COR-L47 (cell line): ENCODE results near the gene FHIT.
A peak's percentile ranks its signal among the peaks of the same experiment; 100 is the strongest.

ENCODE experiments used
- DNase-seq: peaks from one replicate; lab custom pipeline; 2025; lab: John Stamatoyannopoulos, UW

Gene FHIT

DNA sequence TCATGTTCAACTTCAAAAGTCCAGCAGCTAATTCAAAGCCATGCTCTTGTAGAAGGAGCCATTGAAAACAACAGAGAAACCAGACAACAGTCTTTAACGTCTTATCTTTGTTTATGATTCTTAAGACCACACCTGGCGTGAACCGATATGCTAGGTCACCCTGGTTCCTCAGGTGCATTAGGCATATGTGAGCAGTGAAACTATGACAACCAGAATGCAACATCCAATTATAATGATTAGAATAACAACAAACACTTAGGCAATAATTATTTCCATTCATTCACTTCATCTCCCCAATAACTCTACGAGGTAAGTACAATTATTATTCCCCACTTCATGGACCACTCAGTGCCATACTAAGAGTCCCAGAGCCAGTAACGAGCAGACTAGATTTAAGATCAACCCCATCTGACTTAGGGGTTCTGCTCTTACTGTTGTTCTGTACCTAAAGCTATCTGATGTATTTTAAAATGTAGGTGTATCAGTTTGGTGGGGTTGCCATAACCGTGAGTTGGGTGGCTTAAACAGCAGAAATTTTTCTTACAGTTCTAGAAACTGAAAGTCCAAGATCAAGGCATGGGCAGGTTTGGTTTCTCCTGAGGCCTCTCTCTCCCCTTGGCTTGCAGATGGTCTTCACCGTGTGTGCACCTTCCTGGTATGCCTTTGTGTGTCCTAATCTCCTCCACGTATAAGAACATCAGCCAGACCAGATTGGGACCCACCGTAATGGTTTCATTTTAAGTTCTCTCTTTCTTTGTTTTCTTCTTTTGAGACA, 1203.6 kb downstream of the FHIT start:
- DNase-seq: no peak

DNA sequence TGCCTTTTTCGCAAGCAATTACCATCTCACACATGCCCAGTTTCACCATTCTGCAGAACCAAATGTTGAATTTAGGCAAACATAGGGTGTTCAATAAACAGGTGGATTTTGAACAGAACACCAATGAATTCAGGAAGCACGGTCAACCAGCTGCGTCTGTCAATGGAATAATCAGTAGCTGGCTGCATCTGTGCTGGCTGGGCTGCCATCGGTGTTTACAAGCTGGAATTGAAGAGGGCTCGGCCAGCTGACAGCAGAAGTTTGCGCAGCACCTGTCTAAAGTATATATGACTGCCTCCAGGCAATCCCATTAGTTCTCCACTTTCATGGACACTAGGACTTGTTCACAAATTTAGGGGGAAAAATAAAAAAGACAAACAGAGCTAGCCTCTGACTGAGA, 1205.0 kb downstream of the FHIT start:
- peak; percentile 33 for DNase-seq

DNA sequence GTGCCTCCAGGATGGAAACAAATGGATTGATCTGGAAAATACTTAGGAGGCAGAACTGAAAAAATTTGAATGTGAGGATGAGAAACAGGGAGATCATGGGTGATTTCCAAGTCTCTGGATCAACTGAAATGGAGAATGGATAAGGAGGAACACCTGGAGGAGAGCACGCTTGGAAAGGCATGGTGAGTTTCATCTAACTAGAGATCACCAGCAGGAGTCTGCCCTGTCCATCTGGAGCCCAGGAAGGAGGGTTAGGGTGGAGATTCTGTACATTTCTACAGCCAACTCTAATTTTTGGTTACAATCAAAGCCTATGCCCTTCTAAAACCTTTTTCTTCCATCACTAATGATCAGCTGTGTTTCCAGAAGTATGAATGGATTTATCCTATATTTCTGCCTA, 1205.6 kb downstream of the FHIT start:
- DNase-seq: no peak

DNA sequence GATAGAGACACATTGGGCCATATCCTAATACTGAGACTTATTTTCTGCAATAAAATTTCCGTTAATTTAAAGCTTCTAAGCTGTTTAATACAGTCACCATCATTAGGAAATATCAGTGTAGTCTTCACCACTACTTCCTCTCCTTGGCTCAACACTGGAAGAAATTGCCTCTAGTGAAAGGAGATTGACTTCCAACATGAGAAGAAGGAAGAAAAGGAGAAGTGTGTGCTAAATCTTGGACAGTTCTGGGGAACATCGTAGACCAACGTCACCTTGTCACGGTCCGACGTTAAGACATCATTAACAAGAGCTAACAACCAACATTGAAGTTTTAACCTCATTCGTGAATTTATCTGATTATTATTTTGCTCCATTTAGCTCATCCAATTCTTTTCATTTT, 1214.4 kb downstream of the FHIT start:
- DNase-seq: no peak

DNA sequence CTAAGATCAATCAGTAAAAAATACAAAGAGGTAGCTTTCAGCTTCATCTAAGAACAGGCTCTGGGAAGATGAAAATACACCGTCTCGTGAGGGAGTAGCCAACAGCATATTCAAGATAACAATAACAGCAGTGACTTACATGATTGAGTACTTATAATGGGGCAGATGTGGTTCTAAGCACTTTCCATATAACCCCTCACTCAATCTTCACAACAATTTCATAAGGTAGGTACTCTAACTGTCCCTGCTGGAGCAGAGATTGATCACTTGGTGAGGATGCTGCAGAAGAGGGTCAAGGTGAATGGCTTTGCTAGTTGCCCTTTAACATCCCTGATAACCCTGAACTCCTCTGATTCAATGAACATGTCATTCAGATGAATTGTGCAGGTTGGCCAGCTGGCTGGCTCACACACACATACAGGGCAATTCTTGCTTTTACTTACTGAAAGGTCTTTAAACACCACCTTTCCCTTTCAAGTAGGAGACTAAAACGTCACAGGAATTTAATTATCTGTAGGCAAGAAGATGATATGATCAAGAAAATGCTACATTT, 1217.3 kb downstream of the FHIT start:
- no peak for DNase-seq

DNA sequence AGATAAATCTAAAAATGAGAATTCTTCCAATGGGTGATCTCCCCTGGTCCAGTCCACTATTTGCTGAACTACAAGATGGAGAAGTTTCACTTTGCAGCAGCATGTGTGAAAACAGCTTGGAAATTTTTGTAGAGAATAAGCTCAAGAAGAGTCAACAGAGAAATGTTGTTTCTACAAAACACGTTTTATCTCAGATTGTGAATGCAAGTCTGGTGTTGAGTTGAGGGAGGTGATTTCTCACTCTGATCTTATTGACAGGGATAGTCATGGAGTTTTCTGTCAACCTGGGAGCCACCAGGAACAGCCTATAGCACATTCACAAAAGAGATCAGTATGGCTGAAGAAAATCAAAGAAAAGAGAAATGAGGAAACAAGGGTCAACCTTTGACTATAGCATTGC, 1220.3 kb downstream of the FHIT start:
- DNase-seq: no peak

DNA sequence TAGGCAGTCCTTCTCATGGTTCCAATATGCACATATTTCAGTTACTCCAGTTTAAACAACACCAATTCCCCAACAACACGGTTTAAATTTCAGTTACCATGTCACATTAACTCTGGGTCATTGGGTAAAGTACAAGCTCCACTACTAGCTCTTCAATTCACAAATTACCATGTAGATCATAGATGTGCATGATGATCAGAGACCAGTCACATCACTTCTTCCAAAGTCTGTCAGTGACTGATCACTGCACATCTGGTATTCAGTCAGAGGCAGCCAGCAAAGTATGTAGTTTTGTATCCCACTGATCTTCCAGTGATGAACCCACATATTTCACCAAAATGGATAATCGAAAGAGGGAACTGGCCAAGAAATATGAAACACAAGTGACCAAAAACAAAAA, 1223.0 kb downstream of the FHIT start:
- DNase-seq: no peak

DNA sequence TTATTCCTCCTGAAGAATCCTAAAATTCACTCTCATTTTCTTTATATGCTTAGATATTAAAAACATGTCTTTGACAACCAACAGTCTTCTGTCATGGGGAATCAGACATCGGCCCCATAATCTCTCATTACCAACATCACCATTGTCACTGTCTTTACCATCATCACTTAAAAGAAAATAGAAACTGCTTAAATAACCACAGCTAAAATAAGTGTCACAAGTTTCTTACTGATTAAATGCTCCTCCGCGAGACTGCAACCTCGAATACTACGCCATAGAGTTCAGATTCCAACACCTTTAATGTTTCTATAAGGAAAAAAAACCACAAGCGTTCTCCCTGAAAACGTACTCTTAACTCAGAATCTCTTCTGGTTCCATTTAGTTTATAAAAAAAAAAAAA, 1223.9 kb downstream of the FHIT start:
- DNase-seq: no peak

DNA sequence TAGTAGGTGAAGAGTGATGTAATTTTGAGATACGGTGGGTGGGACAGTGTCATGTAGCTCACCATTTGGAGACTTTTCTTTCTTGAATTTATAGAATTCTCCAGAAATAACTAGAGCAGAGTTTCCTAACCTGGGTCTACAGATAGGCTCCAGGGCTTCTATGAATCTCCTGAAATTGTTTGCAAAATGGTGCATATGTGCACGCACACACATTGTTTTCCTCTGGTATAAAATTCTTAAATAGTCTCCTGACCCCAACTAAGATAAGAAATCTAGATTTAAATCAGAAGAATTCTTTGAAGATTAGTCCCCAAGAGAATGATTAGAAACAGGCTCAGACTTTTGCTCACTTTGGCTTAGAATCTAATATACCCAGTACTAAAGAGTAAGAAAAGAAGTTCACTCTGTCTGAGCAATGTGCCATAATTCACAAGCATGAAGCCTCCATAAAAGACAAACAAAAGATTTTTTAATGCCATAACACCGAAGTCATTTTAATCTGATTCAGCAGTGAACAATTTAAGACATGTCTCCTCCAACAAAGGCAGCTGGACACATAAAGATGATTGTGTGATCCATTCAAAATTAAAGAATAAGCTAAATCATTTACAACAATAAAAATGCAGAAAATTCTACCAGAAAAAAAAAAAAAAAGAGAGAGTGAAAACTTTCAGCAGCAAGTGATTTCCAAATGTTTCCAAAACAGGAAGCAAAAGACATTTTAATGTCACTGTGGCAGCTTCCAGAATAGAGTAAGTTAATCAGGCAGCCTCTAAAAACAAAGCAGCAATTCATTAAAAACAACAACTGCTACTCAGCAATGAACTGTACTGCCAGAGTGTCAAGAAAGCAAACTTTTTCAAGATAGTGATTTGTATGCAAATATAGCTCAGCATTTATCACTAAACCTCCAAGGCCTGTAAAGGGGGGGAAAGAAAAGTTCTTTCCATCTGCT, 1225.9 kb downstream of the FHIT start:
- no peak for DNase-seq

DNA sequence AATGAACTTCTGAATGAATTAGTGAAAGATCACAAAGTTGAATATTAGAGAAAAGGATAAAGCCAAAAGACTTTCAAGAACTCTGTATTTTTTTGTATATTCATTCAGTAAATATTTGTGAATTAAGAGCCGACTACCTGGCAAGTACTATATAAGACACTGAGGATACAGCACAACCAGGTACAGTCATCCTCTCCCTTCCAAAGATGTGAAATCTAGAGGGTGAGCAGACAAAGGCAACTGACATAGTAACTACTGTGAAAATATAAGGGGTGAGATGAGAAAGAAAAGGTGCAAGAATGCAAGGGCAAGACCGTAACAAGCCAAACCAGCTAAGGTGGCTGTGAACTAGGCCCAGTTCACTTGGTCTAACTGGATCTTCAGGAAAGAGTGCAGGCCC, 1226.9 kb downstream of the FHIT start:
- no peak for DNase-seq

DNA sequence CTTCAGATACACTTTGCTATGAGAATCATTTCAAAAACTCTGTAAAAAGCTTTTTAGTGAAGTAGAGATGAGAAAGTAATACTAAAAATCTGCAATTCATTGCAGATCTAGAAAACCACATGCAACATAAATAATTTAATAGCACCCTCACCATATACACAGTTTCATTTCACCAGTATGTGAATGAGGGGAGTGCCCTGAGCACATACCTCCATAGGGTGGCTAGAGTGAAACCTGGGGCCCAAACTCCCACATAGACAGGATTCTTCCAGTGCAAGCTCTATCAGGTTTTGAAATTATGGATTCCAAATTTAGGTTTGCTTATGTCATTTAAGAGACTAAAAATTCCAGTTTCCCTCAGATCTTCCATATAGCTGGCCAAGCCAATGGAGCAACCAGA, 1228.1 kb downstream of the FHIT start:
- DNase-seq: no peak

DNA sequence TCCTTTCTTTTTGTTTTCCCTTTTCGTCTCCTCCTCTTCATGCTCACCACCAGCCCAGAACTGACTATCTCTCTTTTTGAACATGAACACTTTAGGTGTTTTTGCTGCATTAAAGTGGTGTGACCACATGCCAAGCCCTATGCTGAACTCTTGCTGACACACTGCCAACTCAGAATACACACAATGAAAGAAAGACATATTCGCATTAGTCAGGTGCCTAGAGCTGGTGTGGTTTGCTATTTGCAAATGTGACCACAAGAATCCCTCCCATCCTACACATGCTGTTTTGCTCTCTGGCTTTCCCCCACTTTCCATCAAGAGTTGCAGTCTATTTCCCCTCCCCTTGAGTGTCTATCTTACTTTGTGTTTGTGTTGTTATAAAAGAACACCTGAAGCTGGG, 1233.6 kb downstream of the FHIT start:
- no peak for DNase-seq

DNA sequence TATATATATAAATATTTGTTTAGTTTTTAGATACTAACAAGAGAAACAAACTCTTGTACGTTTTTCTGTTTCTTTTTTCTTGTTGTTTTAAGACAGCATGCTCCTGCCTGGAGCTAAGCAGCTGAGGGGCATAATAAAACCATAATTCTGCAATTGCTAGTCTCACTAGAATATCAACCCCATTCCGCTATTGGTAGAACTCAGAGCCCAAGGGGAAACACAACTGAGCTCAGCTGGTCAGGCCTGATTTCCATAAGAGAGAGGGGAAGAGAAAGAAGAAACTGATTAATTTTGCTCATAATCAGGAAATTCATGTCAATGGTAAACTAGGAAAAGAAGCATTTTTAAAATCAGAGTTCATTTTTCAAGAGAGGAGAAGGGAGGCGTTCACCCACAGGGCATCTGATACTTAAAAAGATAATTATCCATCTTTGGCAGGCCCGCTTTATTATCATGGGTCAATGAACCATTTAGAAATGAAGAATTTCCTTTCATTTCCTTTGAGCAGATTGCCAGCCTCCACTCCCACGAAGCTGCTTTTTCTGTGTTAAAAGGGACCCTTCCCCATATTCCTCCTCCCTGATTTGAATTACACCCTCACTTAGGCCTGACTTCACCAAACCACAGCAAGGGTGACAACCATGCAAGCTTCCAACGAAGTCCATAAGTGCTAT, 1236.1 kb downstream of the FHIT start:
- no peak for DNase-seq

DNA sequence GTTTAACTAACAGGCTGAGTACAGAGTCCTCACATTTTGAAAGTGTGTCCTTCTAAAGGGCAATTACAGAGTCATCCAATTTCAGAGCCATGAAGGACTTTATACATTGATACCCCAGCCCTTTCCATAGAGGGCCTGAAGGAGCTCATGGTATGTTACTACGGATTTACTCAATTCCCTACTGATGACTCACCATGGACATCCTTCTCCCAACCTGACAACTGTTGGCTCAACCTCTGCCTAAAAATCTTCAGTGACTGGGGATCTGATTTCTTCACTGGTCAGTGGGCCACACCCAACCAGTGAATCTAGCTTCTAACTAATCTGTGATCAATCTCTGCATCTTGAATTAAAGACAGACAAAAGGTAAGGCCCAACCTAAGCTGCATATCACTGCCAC, 1238.0 kb downstream of the FHIT start:
- no peak for DNase-seq

DNA sequence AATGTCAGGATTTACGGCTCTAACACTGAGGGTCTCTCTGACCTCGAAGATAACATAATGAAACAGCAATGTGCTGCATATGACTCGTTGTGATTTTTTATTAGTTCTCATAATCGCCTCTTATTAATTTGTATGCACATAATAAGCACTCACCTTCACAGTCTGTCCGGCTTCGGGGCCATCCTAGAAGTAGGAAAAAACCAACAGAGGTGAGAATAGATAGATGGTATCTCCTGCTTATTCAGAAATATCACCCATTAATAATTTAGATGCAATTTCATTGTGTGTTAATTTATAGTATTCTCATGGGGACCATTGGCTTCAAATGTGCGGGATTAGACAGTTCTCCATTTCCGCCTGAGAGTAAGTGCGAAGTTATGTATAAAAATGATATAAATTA, 1240.0 kb downstream of the FHIT start:
- no peak for DNase-seq

DNA sequence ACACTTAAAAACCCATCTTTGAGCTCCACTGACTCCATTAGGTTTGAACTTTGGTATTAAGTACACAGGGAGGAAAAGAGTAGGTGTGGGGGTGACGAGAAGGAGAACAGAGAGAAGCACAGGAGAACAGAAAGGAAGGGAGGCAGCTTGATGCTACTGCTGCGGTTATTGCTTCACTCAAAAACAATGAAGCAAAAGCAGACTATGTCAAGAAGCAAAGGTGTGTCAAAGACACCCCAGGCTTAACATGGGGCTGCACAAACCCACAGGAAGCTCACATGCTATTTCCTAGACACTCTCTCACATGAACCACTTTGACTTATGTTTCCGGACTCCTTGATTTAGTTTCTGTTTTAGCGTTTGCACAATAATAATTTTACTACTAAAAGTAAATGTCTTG, 1240.5 kb downstream of the FHIT start:
- DNase-seq: no peak

DNA sequence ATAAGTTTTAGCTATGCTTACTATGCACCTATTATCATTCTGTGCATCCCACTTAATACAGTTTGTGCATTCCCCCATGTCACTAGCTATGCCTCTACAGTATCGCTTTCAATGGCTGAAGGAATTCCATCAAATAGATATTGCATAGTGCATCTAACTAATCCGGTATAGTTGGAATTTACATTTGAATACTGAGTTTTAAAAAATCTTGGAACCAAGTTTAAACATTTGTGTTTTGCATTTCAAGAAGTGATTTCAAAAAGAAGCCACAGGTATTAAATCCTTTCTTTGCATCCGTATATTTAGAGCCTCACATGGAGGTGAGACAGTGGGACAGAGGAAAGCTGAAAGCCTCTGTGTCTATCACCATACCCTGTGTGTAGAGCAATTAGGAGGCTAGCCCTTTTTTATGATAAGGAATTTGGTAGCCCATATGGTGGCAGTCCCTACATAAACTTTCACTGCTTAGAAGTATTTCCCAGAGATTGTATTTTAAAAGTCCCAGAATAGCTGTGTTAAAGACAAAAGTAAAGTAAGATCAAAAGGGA, 1241.2 kb downstream of the FHIT start:
- no peak for DNase-seq

DNA sequence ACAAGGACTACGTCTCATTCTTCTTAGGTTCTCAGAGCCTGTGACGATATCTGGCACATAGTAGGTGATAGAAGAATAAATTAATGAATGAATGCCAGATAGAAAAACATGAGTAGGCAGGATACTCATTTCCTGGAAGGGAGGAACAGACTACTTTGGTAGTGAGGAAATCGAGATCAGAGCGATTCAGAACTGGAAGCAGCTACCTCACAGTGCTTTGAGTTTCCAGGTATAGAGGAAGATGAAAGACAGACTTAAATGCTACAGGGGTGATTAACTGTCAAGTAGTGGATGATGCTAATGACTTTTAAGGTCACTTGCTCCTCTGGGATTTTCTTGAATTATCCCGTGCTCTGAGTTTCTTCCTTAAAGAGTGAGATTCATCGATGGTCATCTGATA, 1249.9 kb downstream of the FHIT start:
- DNase-seq: no peak

DNA sequence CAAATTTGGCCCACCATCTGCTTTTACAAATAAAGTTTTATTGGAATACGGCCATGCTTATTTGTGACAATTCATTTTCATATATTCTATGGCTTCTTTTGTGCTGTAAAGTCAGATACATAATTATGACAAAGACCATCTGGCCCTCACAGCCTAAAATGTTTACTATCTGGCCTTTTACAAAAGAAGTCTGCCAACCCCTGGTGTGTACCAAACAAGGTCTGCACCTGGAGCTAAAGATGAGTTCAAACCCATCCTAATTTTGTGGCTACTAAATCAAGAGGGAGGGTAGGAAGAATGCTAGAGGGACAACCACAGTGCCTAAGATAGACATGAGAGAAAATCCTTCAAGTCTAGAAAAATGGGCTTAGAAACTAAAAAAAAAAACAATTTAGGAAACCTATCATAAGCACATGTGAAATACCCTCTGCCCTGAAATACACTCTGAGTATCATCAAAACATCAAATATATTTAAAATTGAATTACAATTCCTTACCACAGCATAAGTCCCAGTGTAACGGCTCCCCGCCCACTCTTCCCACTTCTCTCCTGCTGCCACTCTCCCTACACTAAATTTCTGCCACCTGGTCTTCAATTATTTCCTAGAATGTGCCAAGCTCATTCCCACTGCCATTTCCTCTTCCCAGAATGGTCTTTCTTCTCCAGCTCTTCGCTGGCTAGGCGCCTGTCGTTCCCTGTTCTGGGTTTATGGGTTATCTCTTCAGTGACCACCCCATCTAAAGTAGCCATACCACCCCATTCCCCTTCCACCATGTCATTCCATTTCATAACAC, 1250.7 kb downstream of the FHIT start:
- peak; percentile 68 for DNase-seq

DNA sequence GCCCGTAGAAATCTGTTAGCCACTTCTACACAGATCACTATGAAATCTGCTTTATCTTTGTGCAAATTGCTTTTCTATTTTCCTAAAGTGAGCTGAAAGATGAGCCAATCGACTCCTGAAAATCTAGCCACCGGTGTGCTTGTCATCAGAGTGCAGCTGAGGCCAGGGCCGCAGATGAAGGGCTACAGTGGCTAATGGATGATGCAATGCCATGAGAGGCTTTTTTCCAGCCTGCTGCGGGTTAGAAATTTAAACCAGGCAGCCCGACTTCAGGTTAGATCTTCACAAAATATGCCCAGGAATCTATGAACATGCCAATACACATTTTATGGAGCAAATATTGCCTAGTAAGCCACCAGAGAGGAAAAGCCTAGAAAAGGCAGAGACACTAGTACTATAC, 1253.2 kb downstream of the FHIT start:
- no peak for DNase-seq

DNA sequence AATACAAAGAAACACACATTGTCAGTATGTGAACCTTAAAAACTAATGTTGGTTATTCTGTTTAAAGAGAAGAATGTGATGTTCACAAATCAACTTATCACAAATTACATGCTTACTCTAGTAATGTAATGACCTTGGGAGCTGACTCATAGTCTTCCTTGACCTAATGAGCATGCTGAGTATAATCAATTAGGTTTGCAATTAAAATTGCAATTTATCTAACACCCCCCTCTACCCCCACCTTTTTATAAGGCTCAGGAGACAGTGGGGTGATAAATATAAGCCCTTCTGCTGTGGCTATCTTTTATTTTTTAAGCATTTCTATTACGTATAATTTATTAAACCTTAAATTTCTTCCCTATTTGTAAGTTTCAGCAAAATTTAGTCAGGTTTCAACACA, 1253.7 kb downstream of the FHIT start:
- no peak for DNase-seq
